ENCODE data around the gene LPAR1. TPM values are rescaled to one million over a fixed set of nuclear protein-coding genes. Genes with fewer than 3 reads are reported as not detected.
"Not testable (repeated sequence)": the region's sequence is repeated elsewhere in the genome, so short reads cannot be mapped to it uniquely, and the experiment has no call there.

LPAR1 gene
- polyA plus RNA-seq, 3 donors: 15.1 to 18.1 (median 17.5) TPM

DNA sequence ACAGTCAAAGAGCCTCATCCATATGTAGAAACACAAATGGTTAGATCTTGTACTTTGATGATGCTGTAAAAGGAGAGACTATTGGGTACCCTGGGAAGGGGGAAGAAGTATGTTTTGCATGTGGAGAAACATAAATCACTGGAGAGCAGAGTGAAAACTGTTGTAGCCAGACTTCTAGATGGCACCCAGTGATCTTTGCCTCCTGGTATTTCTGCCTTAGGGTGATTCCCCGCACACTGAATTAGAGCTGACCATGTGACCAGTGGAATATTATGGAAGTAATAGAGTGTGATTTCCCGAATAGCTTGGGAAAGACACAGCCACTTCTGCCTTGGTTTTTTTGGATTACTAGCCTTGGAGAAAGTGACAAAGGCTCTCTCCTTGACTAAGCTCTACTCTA, 174.3 kb downstream of the LPAR1 start:
- TF ChIP-seq, protein P1, sequence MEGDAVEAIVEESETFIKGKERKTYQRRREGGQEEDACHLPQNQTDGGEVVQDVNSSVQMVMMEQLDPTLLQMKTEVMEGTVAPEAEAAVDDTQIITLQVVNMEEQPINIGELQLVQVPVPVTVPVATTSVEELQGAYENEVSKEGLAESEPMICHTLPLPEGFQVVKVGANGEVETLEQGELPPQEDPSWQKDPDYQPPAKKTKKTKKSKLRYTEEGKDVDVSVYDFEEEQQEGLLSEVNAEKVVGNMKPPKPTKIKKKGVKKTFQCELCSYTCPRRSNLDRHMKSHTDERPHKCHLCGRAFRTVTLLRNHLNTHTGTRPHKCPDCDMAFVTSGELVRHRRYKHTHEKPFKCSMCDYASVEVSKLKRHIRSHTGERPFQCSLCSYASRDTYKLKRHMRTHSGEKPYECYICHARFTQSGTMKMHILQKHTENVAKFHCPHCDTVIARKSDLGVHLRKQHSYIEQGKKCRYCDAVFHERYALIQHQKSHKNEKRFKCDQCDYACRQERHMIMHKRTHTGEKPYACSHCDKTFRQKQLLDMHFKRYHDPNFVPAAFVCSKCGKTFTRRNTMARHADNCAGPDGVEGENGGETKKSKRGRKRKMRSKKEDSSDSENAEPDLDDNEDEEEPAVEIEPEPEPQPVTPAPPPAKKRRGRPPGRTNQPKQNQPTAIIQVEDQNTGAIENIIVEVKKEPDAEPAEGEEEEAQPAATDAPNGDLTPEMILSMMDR (IDR thresholded peaks at IDR 0.05): no peak
- no peaks in the 10 kb centered on the region for H3K27me3 Mint-ChIP-seq (ENCODE audit: low read depth in 3 of 3)
- H4K20me1 ChIP-seq (ENCODE audit: insufficient read depth, low read length): no peaks in the 10 kb centered on the region
- no peak overlapping the region for H3K9ac ChIP-seq (ENCODE audit: insufficient read depth, low read length, poor library complexity, severe bottlenecking)
- 100% methylated on average over 1 of the region's 2 CpGs for WGBS (ENCODE audit: insufficient coverage)
- H3K27ac ChIP-seq (ENCODE audit: low read depth in 1 of 2, low read length in 2 of 2): no peak overlapping the region
- H3K4me1 ChIP-seq (ENCODE audit: control insufficient read depth in 1 of 2, insufficient read depth in 2 of 2, low read length in 2 of 2): no peaks in the 10 kb centered on the region
- no peak overlapping the region for H3K4me3 Mint-ChIP-seq
- no peak overlapping the region for H3K4me2 ChIP-seq (replicated peaks; ENCODE audit: extremely low read depth, low read length, poor library complexity, severe bottlenecking)
- intact Hi-C loops (cut with micrococcal nuclease): no loop called here
- no peak overlapping the region for H2AFZ ChIP-seq (ENCODE audit: insufficient read depth, low read depth, low read length, poor library complexity, severe bottlenecking)
- no peak for DNase-seq
- no peaks in the 10 kb centered on the region for H3K27me3 ChIP-seq (ENCODE audit: control insufficient read depth in 2 of 2, insufficient read depth in 2 of 2, low read length in 2 of 2)
- peaks cover 0 to 6% of the 10 kb centered on the region in 2 donors for H3K36me3 Mint-ChIP-seq
- H3K4me3 ChIP-seq (replicated peaks in 1 of 3; ENCODE audit: low read depth in 2 of 3, low read length in 3 of 3): no peak overlapping the region
- peaks cover 6% of the 10 kb centered on the region for H3K4me1 Mint-ChIP-seq
- peaks cover 20 to 43% (median 33%) of the 10 kb centered on the region in 7 donors for H3K9me3 Mint-ChIP-seq
- H3K27ac Mint-ChIP-seq: no peak overlapping the region
- H3K79me2 ChIP-seq (ENCODE audit: insufficient read depth, low read length): no peaks in the 10 kb centered on the region
- peaks cover 22 to 32% of the 10 kb centered on the region in 2 donors for H3K9me3 ChIP-seq (replicated peaks in 1 of 2; ENCODE audit: control insufficient read depth in 1 of 2, insufficient read depth in 1 of 2, low read length in 2 of 2)
- no peaks in the 10 kb centered on the region for H3K36me3 ChIP-seq (replicated peaks in 1 of 2; ENCODE audit: control insufficient read depth in 1 of 2, insufficient read depth in 2 of 2, low read length in 2 of 2)

- H3K4me3 ChIP-seq (replicated peaks in 1 of 3; ENCODE audit: low read depth in 2 of 3, low read length in 3 of 3); H3K36me3 ChIP-seq (replicated peaks in 1 of 2; ENCODE audit: control insufficient read depth in 1 of 2, insufficient read depth in 2 of 2, low read length in 2 of 2); H4K20me1 ChIP-seq (ENCODE audit: insufficient read depth, low read length); H3K9ac ChIP-seq (ENCODE audit: insufficient read depth, low read length, poor library complexity, severe bottlenecking); H2AFZ ChIP-seq (ENCODE audit: insufficient read depth, low read depth, low read length, poor library complexity, severe bottlenecking); intact Hi-C loops (cut with micrococcal nuclease); H3K36me3 Mint-ChIP-seq; H3K4me2 ChIP-seq (replicated peaks; ENCODE audit: extremely low read depth, low read length, poor library complexity, severe bottlenecking); H3K27me3 ChIP-seq (ENCODE audit: control insufficient read depth in 2 of 2, insufficient read depth in 2 of 2, low read length in 2 of 2); H3K4me1 Mint-ChIP-seq; H3K27ac Mint-ChIP-seq; H3K79me2 ChIP-seq (ENCODE audit: insufficient read depth, low read length); DNase-seq; H3K27ac ChIP-seq (ENCODE audit: low read depth in 1 of 2, low read length in 2 of 2); H3K4me3 Mint-ChIP-seq; H3K4me1 ChIP-seq (ENCODE audit: control insufficient read depth in 1 of 2, insufficient read depth in 2 of 2, low read length in 2 of 2); H3K27me3 Mint-ChIP-seq (ENCODE audit: low read depth in 3 of 3): not testable (repeated sequence)
- peaks cover 26 to 53% (median 41%) of the 10 kb centered on the region in 7 donors for H3K9me3 Mint-ChIP-seq
- WGBS (ENCODE audit: insufficient coverage): 91% methylated on average over 4 of the region's 4 CpGs
- peaks cover 22 to 32% of the 10 kb centered on the region in 2 donors for H3K9me3 ChIP-seq (replicated peaks in 1 of 2; ENCODE audit: control insufficient read depth in 1 of 2, insufficient read depth in 1 of 2, low read length in 2 of 2)
Observed at GRCh38 chr9:110861370-110862110, 176.7 kb downstream of the LPAR1 start.
